Astrocyte of the hippocampus (primary cell): ENCODE data around the gene TMEM129.
A peak's percentile ranks its signal among the peaks of the same experiment; 100 is the strongest.
"Not testable (repeated sequence)": the region's sequence is repeated elsewhere in the genome, so short reads cannot be mapped to it uniquely, and the experiment has no call there.

ENCODE experiments used
- DNase-seq: peaks from one replicate; pipeline ENCODE4 v3.0.0; 2011; ENCODE audit warnings: low read depth, low spot score

Gene TMEM129

GRCh38 chr4:1721666-1722550, 785 bp upstream of the TMEM129 start:
- no peak for DNase-seq

GRCh38 chr4:1720163-1720983, 750 bp downstream of the TMEM129 start:
- DNase-seq: peak; percentile 74

GRCh38 chr4:1718095-1718850, 2.9 kb downstream of the TMEM129 start:
- no peak for DNase-seq

GRCh38 chr4:1717129-1718094, 3.7 kb downstream of the TMEM129 start:
- DNase-seq: no peak

GRCh38 chr4:1716065-1716945, 4.8 kb downstream of the TMEM129 start:
- DNase-seq: no peak

GRCh38 chr4:1715002-1715758, 5.9 kb downstream of the TMEM129 start:
- DNase-seq: peak; percentile 46

- peak; percentile 77 for DNase-seq
These were observed 6.7 kb downstream of the TMEM129 start for GRCh38 chr4:1714303-1715001.

- no peak for DNase-seq
These were observed 7.9 kb downstream of the TMEM129 start for GRCh38 chr4:1713003-1713851.

GRCh38 chr4:1712216-1713002, 8.7 kb downstream of the TMEM129 start, which contains the start of gene SLBP:
Gene SLBP, minus strand, starts transcription at chr4:1712319. Its CDS starts 131 bp downstream, at chr4:1712188.
- DNase-seq: peak; percentile 95

- peak; percentile 76 for DNase-seq
These were observed 9.4 kb downstream of the TMEM129 start for GRCh38 chr4:1711571-1712215.

- no peak for DNase-seq
These were observed 10.0 kb downstream of the TMEM129 start for GRCh38 chr4:1711055-1711570.

GRCh38 chr4:1708581-1708980, 12.5 kb downstream of the TMEM129 start:
- DNase-seq: no peak

GRCh38 chr4:1706358-1706757, 14.8 kb downstream of the TMEM129 start:
- no peak for DNase-seq

- no peak for DNase-seq
These were observed 15.4 kb downstream of the TMEM129 start for GRCh38 chr4:1705732-1706131.

- no peak for DNase-seq
These were observed 17.3 kb downstream of the TMEM129 start for GRCh38 chr4:1703867-1704266.

- not testable (repeated sequence) for DNase-seq
These were observed 19.5 kb downstream of the TMEM129 start for GRCh38 chr4:1701671-1702070.
